HAP-1 (cell line): ENCODE data around the gene WBP1L.

Source experiments
- DNase-seq, 2 experiments: peaks; one replicate each; pipeline ENCODE4 v3.0.0-alpha.2; 2016 to 2020; ENCODE audit warnings: low spot score in 2 of 2
- H3K27me3 ChIP-seq: fragments of 250-450 bp; sonication (Bioruptor Pico); 2 replicates; pipeline ENCODE4 v1.5.1; 2020; ENCODE audit warnings: low read depth, mild to moderate bottlenecking, moderate library complexity
- H3K36me3 ChIP-seq: fragments of 250-450 bp; sonication (Bioruptor Pico); replicated peaks from 2 replicates; pipeline ENCODE4 v1.5.1; 2020; ENCODE audit warnings: mild to moderate bottlenecking
- H3K4me1 ChIP-seq: fragments of 250-450 bp; sonication (Bioruptor Pico); 2 replicates; pipeline ENCODE4 v1.5.1; 2020; ENCODE audit warnings: mild to moderate bottlenecking
- H3K4me3 ChIP-seq: fragments of 250-450 bp; sonication (Bioruptor Pico); 2 replicates; pipeline ENCODE4 v1.5.1; 2020; ENCODE audit warnings: mild to moderate bottlenecking, moderate library complexity
- H3K9me3 ChIP-seq: fragments of 250-450 bp; sonication (Bioruptor Pico); 2 replicates; pipeline ENCODE4 v1.5.1; 2020; ENCODE audit warnings: mild to moderate bottlenecking, moderate library complexity
- in situ Hi-C: fragments of 300-500 bp; cut with MboI; formaldehyde crosslinking; loops from 3 replicates; pipeline ENCODE4 v1.14.3; 2020; ENCODE audit warnings: low sequenced_read_pairs, inconsistent platforms, mixed read lengths

The WBP1L gene

GRCh38 chr10:102783568-102783967, 39.8 kb downstream of the WBP1L start:
- Histone ChIP-seq H3K9me3 (no peaks in the 10 kb centered on the region), H3K36me3 (no peaks in the 10 kb centered on the region), H3K4me1 (no peaks in the 10 kb centered on the region; the same call in 1 of the 2 replicates), H3K27me3 (no peaks in the 10 kb centered on the region), H3K4me3 (no peak overlapping the region)
- DNase-seq: no peak
- in situ Hi-C loops: no loop called here

- Histone ChIP-seq H3K9me3 (no peaks in the 10 kb centered on the region), H3K36me3 (no peaks in the 10 kb centered on the region), H3K4me3 (no peak overlapping the region), H3K4me1 (no peaks in the 10 kb centered on the region), H3K27me3 (no peaks in the 10 kb centered on the region)
- no peak for DNase-seq
- in situ Hi-C loops: no loop called here
These were observed 42.1 kb downstream of the WBP1L start for GRCh38 chr10:102785818-102786217.

GRCh38 chr10:102791754-102792395, 48.1 kb downstream of the WBP1L start:
- Histone ChIP-seq H3K4me1 (no peaks in the 10 kb centered on the region), H3K4me3 (no peak overlapping the region), H3K36me3 (no peaks in the 10 kb centered on the region), H3K9me3 (no peaks in the 10 kb centered on the region), H3K27me3 (no peaks in the 10 kb centered on the region)
- in situ Hi-C loops: no loop called here
- DNase-seq: no peak

GRCh38 chr10:102795453-102796406, 52.0 kb downstream of the WBP1L start:
- Histone ChIP-seq H3K9me3 (no peaks in the 10 kb centered on the region), H3K4me3 (no peak overlapping the region), H3K36me3 (no peaks in the 10 kb centered on the region), H3K27me3 (no peaks in the 10 kb centered on the region), H3K4me1 (no peaks in the 10 kb centered on the region)
- DNase-seq: no peak
- in situ Hi-C loops: no loop called here

- no peak for DNase-seq
- no peaks in the 10 kb centered on the region for H3K27me3 ChIP-seq
- H3K9me3 ChIP-seq: no peaks in the 10 kb centered on the region
- no peaks in the 10 kb centered on the region for H3K36me3 ChIP-seq
- no peaks in the 10 kb centered on the region for H3K4me1 ChIP-seq
- in situ Hi-C loops: no loop called here
- no peak overlapping the region for H3K4me3 ChIP-seq
These were observed 52.8 kb downstream of the WBP1L start for GRCh38 chr10:102796407-102797176.

- in situ Hi-C loops: no loop called here
- Histone ChIP-seq H3K4me3 (no peak overlapping the region), H3K4me1 (no peaks in the 10 kb centered on the region), H3K27me3 (no peaks in the 10 kb centered on the region), H3K9me3 (no peaks in the 10 kb centered on the region), H3K36me3 (no peaks in the 10 kb centered on the region)
- DNase-seq: no peak
These were observed 56.1 kb downstream of the WBP1L start for GRCh38 chr10:102799691-102800471.

- Histone ChIP-seq H3K36me3 (no peaks in the 10 kb centered on the region), H3K4me1 (no peaks in the 10 kb centered on the region), H3K9me3 (no peaks in the 10 kb centered on the region), H3K4me3 (no peak overlapping the region), H3K27me3 (no peaks in the 10 kb centered on the region)
- in situ Hi-C loops: no loop called here
- no peak for DNase-seq
These were observed 57.0 kb downstream of the WBP1L start for GRCh38 chr10:102800611-102801335.

- Histone ChIP-seq H3K4me1 (no peaks in the 10 kb centered on the region), H3K9me3 (no peaks in the 10 kb centered on the region), H3K36me3 (no peaks in the 10 kb centered on the region), H3K4me3 (no peak overlapping the region), H3K27me3 (no peaks in the 10 kb centered on the region)
- DNase-seq: no peak
- in situ Hi-C loops: no loop called here
These were observed 57.7 kb downstream of the WBP1L start for GRCh38 chr10:102801496-102801895.

GRCh38 chr10:102801978-102802377, 58.2 kb downstream of the WBP1L start:
- Histone ChIP-seq H3K9me3 (no peaks in the 10 kb centered on the region), H3K4me3 (no peak overlapping the region), H3K36me3 (no peaks in the 10 kb centered on the region), H3K27me3 (no peaks in the 10 kb centered on the region), H3K4me1 (no peaks in the 10 kb centered on the region)
- no peak for DNase-seq
- in situ Hi-C loops: no loop called here

GRCh38 chr10:102802920-102803534, 59.3 kb downstream of the WBP1L start:
- Histone ChIP-seq H3K27me3 (no peaks in the 10 kb centered on the region), H3K36me3 (no peaks in the 10 kb centered on the region), H3K9me3 (no peaks in the 10 kb centered on the region), H3K4me1 (no peaks in the 10 kb centered on the region), H3K4me3 (no peak overlapping the region)
- DNase-seq: no peak
- in situ Hi-C loops: no loop called here

GRCh38 chr10:102804382-102805055, 60.8 kb downstream of the WBP1L start:
- H3K27me3 ChIP-seq: no peaks in the 10 kb centered on the region
- H3K36me3 ChIP-seq: no peaks in the 10 kb centered on the region
- H3K9me3 ChIP-seq: no peaks in the 10 kb centered on the region
- in situ Hi-C loops: no loop called here
- no peaks in the 10 kb centered on the region for H3K4me1 ChIP-seq
- no peak for DNase-seq
- H3K4me3 ChIP-seq: no peak overlapping the region

GRCh38 chr10:102808380-102808779, 64.6 kb downstream of the WBP1L start:
- H3K9me3 ChIP-seq: no peaks in the 10 kb centered on the region
- no peak overlapping the region for H3K4me3 ChIP-seq
- no peaks in the 10 kb centered on the region for H3K27me3 ChIP-seq
- in situ Hi-C loops: no loop called here
- no peaks in the 10 kb centered on the region for H3K4me1 ChIP-seq
- H3K36me3 ChIP-seq: peaks cover 5% of the 10 kb centered on the region
- DNase-seq: no peak
